HT1080 (cell line): ENCODE measurements around the gene DNAJC8. TPM values are rescaled to one million over a fixed set of nuclear protein-coding genes. Genes with fewer than 3 reads are reported as not detected.

Experiments
- DNase-seq: peaks from one replicate; pipeline ENCODE4 v3.0.0-alpha.2; 2015; ENCODE audit warnings: low read depth
- polyA plus RNA-seq, 2 experiments: library from polyadenylated mRNA; depleted of rRNA; stranded (reverse); fragments of >200 nt; gene quantifications; 2 replicates each; pipeline ENCODE4 v1.2.3, GENCODE V29; 2015
- total RNA-seq: library from RNA; depleted of rRNA; stranded (reverse); fragments of >200 nt; shearing (Covaris generic); gene quantifications from 2 replicates; pipeline ENCODE4 v1.2.3, GENCODE V29; 2014; rRNA removed

The DNAJC8 gene, protein sequence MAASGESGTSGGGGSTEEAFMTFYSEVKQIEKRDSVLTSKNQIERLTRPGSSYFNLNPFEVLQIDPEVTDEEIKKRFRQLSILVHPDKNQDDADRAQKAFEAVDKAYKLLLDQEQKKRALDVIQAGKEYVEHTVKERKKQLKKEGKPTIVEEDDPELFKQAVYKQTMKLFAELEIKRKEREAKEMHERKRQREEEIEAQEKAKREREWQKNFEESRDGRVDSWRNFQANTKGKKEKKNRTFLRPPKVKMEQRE
- total RNA-seq, result 82.0 and 85.2 TPM in 2 replicates
- 81.9 and 82.4 TPM in 2 replicates for polyA plus RNA-seq (2015; cell fraction: cytosol; rRNA removed)
- polyA plus RNA-seq (2015; cell fraction: nucleus; rRNA removed), result 68.3 and 68.4 TPM in 2 replicates

DNA sequence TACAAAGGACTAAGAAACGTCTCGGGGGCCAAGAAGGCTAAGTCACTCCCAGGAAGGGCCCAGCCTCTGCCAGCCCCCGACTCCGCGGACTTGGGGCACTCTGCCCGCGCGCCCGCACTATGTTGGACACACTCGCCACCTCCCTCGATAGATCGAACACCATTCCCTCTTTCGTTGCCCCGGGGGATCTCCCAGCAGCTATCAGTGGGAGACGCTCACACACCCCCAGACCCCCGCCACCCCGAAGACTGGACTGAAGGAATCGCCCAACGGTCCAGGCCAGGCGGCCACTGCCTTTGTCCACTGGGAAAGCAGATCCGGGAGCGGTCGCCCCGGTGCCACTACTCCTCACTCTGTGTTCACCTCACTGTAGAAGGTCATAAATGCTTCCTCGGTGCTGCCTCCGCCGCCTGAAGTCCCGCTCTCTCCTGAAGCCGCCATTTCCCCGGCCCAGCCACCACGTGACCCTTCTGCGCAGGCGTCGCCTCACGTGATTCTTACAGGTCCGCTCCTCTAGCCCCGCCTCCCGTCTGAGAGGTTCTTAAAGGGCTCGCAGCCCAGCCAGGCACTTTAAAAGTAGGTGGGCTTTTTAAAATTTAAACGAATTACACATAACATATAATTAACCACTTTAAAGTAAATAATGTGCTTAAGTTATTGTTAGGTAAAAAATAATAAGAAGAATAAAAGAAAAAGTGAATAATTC lies at the start of gene DNAJC8:
DNAJC8 (minus strand) TSS at position 472 of the 706 bp plus-strand sequence; CDS start at position 441, 31 bp downstream.
- peak; percentile 78 for DNase-seq

DNA sequence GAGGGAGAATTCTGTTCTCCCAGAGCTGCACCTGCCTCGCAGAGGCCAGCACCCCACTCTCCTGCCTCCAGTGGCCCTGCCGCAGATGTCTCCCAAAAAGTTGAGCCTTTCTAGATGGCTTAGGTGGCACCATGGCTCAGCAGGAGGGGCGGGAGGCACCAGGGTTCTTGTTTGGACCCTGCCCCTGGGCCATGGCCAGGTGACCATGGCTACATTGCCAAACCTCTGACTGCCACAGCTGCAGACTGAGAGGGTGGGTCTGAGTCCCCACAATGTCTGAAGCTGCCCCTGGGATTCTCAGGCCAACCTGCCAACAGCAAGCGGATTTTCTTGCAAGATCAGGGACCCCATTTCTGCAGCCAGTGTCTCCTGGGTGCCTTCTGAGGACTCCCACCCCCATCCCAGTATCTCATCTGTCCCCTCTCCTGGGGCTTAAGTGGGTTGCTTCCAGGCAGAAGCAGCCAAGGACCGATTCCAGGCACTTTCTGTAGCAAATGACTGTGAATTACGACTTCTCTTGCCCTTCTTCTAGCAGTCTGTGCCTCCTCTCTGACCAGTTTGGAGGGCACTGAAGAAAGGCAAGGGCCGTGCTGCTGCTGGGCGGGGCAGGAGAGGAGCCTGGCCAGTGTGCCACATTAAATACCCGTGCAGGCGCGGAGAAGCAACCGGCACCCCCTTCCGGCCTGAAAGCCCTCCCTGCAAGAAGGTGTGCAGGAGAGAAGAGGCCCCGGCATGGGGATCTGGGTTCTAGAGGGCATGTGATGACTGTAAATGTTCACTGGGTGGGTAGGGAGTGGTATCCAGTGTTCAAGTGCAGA lies 49.0 kb upstream of the DNAJC8 start:
- no peak for DNase-seq

DNA sequence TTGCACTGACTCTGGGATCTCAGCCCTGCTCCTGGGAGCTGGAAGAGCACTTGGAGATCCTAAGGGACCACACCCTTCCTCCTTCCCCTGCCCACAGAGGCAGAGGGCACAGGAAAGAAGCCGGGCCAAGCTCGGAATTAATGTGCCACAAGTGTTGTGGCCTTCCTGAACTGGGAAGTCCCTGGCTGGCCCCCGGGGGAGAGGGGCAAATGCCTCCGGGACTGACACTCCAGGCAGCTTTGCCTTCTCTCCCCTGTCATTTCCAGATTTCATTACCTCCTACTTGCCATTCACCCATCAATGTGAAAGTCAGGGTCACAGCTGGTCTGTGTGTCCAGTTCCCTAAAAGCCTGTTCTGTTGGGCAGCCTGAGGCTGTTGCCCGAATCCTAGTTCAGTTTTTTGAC lies 48.1 kb upstream of the DNAJC8 start:
- no peak for DNase-seq

DNA sequence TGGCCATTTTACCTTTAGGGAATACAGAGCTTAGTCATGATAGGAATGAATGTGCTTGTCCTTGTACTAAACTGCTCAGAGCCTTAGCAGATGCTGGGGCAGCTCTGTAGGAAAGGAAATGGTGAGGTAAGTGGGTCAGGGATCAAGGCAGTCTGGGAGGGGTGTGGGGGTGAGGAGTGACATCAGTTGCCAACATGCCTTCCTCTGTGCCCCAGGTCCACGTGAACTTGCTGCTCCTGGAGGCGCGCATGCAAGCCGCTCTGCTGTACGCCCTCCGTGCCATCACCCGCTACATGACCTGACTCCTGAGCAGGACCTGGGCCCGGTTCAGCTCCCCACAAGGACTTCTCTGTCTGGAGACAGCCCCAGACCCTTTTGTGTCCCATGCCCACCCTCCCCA lies 47.7 kb upstream of the DNAJC8 start:
- no peak for DNase-seq

DNA sequence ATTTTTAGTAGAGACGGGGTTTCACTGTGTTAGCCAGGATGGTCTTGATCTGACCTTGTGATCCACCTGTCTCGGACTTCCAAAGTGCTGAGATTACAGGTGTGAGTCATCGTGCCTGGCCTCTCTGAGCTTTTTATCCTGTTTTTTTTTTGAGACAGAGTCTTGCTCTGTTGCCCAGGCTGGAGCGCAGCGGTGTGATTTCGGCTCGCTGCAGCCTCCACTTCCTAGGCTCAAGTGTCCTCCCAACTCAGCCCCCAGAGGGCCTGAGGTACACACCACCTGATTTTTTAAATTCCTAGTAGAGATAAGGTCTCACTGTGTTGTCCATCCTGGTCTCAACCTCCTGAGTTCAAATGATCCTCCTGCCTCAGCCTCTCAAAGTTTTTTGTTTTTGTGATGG lies 46.9 kb upstream of the DNAJC8 start:
- DNase-seq, result no peak

DNA sequence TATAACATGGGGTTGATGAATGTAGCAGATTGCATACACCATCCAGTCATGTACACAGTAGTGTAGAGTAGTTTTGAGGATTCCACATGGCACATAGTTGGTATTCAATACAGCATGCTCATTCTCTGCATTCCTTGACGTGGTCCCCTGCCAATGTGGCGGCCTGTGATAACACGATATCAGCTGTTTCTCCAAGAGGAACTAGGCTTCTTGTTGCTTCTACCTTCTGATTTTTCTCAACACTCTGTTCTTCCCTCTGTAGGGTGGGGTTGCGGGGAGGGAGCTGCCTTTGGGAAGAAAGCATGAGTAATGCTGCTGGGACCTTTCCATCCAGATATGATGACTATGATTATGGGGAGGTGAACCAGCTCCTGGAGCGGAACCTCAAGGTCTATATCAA lies 45.9 kb upstream of the DNAJC8 start:
- no peak for DNase-seq

DNA sequence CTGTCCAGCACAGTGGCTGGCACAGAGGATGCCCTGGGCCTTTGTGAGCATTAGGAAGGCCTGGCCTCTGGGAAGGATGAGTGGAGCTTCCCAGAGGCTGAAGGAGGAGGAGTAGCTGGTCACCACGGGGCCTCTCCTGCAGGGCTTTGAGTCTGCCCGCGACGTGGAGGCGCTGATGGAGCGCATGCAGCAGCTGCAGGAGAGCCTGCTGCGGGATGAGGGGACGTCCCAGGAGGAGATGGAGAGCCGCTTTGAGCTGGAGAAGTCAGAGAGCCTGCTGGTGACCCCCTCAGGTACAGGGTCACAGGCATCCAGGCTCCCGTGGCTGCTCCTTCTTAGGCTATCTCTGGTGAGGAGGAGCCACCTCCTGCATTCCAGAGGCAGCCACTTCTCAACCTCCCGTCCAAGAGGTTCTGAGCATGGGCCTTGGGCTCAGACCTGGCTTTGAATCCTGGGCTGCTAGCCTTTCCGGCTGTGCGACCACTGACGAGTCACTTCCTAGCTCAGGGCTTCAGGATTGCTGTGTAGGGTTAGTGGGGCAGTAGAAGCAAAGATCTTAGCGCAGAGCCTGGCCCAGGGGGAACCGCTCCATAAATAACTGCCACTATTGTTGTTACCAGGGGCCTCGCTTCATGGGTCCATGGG lies 40.5 kb upstream of the DNAJC8 start:
- peak; percentile 65 for DNase-seq

DNA sequence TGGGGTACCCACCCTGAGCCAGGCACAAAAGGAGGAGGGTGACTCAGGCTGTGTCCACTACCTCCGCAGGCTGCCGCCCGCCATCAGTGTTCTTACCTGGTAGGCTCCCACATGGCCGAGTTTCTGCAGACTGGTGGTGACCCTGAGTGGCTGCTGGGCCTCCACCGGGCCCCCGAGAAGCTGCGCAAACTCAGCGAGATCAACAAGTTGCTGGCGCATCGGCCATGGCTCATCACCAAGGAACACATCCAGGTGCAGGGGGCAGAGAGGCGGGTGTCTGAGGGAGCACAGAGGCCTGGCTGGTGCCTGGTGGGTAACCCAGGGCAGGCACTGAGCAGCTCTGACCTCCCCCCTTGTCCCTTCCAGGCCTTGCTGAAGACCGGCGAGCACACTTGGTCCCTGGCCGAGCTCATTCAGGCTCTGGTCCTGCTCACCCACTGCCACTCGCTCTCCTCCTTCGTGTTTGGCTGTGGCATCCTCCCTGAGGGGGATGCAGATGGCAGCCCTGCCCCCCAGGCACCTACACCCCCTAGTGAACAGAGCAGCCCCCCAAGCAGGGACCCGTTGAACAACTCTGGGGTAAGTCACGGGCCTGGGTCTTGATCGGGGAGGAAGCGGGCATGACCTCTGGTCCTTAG lies 39.5 kb upstream of the DNAJC8 start:
- DNase-seq, result no peak

DNA sequence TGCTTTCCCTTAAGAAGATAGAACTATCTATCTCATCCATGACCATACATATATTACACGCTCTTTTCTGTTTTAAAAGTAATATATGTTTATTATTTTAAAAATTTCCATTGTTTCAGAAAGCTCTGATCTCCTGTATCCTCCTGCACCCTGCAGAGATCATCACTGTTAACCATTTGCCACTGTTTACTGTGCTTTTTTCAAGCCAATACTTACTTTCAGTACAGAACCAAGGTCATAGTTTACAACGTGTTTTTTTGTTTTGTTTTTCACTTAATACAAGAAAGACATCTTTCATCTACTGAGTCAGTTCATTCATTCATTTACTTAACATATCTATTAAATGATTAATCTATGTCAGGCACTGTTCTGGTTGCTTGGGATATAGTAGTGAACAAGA lies 36.7 kb upstream of the DNAJC8 start:
- no peak for DNase-seq

DNA sequence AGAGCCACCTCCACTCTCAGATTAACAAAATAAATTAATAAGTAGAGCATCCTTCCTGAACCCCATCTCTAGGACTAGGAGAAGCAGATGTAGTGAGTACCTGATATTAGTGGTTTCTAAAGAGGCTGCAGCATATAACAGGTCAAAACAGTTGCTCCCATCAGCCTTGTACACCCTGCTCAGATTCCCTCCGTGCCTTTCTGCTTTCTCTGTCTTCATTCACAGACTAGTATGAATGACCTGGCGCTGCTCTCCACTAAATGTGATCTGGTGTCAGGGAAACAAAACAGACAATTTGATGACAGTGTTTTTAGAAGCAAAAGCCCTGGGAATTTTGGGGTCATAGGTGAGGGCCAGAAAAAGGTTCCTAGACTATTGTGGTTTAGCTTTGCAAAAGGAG lies 34.8 kb upstream of the DNAJC8 start:
- DNase-seq, result no peak

DNA sequence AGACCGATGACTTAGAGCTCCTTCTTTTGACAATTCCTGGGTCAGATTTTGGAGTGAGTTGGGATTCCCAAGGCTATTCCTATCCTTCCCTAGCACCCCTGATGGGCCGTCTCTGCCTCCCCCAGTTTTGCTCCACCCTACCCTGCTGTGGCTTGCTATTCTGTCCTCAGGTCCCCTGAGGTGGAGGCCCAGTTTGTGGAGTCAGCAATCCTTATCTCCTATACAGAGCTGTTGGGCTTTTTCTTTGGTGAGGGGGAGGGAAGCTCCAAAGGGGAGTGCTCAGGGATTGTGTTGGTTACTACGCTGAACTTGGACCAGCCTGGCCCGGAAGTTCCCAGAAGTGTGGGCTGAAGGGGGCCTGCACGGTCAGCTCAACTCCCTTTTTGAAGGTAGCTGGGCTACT lies 34.1 kb upstream of the DNAJC8 start:
- DNase-seq, result no peak

DNA sequence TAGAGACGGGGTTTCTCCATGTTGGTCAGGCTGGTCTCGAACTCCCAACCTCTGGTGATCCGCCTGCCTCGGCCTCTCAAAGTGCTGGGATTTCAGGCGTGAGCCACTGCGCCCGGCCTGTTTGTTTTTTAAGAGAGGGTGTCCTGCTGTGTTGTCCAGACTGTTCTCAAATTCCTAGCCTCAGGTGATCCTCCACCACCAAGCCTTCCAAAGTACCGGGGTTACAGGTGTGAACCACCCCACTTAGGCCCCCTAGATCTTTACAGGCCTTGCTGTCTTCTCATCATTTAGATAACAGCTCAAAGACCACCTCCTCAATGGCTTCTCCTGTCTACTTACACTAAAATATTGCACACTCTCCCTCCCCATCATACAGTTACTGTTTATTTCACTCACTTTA lies 32.7 kb upstream of the DNAJC8 start:
- no peak for DNase-seq

DNA sequence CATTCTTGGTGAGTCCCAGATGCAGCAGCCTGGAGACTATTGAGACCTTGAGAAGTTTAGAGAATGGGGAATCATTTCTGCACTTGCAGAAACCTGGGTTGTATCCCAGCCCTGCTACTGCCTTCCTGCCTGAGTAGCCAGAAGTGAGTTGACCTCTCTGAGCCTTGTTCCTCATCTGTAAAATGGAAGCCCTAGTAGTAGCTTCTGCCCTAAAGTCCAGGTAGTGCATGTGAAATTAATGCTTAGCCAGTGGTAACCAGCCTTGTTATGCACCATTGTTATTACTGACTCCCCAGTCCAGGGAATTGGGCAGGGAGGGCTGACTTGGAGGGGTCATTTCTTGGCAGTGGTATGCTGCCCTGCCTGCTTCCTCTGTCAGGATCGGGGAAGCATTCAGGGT lies 32.1 kb upstream of the DNAJC8 start:
- no peak for DNase-seq

DNA sequence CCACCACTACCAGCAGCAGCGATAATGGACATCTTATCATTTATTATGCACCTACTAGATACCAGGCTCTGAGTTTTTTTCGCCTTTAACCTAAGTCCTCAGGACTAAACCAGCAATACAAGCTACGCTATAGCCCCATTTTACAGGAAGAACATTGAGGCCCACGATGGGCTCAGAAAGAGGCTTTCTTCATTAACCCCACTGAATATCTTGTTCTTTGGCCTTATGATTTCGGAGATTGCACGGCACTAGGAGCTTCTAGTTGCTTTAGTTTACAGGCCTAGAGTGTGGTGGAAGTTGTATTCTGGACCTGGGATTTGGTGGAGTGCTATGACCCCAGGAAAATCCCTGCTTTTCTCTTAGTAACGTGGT lies 28.0 kb upstream of the DNAJC8 start:
- DNase-seq, result no peak

DNA sequence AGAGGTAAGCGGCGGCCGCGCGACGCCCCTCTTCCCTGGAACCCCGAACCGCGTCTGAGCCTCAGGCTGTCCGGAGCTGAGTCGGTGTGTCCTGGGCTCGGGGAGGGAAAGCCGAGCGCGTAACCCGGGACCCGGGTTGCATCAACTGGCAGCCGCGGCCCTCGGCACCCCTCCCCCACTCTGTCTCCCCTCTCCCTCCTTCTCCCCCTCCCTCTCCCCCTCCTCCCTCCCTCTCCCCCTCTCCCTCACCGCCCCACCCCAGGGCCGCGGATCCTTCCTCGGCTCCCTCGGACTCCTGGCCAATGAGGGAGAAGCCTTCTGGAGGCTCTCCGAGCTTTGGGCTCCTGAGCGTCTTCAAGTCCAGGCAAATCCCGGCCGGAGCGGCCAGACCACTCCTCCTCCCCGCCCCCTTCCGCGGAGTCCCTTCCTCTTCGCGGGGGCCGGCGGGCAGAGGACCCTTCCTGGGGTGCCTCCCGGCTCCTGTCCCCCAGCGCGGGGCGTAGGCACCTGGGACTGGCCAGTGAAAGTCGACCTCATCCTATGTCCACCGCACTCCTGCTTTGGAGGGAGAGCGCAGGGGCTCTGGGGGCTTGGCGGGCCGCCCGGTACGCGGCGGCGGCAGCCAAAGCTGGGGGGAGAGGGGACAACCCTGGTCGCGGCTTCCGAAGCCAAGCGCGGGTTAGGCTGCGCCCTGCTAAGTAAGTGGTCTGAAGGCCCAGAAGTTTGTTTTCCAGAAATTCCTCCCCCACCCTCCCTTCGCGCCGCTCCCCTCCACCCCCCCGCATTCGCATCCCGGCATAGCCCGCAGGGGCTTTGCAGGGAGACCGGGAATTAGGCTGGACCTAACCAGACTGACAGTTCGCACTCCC lies 27.3 kb upstream of the DNAJC8 start:
- peak; percentile 71 for DNase-seq

DNA sequence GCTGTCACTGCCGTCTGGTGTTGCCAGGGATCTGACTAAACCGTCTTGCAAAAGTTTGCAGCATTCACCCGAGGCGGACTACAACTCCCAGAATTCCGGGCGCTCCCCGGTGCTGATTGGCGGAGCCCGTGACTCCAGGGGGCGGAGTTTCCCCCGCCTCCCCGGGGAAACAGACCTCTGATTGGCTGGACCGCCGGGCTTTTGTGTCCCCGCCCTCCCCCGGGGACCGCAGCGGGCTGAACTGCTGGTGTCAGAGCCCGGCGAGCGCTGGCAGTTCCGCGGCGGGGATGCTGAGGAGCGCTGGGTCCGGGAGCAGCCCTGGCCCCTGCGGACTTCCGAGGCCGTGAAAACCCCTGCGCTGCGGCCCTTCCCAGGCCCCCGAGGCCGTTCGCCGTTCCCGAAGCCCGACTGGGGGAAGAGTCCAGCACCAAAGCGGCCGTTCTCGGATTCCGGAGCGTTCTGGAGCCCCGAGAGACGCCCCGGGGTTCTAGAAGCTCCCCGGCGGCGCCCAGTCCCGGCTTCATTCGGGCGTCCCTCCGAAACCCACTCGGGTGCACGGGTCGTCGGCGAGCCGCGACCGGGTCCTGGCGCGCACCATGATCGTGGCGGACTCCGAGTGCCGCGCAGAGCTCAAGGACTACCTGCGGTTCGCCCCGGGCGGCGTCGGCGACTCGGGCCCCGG lies 26.6 kb upstream of the DNAJC8 start, which contains the start of gene SESN2:
SESN2 (plus strand) TSS at position 267 of the 682 bp plus-strand sequence; CDS start at position 597, 330 bp downstream.
- DNase-seq, result peak; percentile 98

DNA sequence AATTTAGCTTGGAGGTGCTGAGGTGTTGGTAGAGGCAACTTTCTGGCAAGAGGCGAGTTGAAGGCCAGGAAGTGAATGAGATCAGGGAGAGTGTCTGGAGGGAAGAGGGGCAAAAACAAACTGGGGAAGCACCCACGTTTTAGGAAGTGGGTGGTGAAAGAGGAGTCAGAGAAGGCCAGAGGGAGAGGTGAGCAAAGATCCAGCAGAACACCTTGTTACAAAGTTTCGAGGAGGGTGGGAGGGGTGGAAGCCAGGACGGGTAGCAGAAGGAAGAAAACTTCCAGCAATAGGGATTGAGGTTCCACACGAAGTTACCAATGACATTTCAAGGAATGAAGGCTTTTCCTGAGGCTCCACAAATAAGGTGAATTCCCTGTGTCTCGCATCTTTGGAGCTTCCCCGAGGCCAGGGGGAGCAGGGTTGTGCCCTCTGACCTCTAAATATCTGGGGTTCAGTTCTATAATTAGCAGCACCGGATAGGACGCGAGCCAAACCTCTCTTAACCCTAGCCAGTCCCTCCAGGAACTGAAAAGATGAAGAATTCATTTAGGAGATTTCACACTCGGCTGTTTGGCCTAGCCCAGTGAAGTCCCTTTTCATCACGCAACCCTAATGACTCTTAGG lies 25.9 kb upstream of the DNAJC8 start:
- DNase-seq, result no peak

DNA sequence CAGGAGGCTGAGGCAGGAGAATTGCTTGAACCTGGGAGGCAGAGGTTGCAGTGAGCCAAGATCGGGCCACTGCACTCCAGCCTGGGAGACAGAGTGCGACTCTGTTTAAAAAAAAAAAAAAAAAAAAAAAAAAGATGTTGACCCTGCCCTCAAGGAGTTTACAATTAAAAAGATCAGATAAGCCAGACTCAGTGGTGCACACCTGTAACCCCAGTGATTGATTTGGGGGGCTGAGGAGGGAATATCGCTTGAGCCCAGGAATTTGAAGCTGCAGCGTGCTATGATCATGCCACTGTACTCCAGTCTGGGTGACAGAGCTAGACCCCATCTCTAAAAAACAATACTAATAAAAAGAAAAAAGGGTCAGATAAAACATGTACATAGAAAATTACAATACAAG lies 24.9 kb upstream of the DNAJC8 start:
- no peak for DNase-seq
